Measurements from ENCODE around the gene MACROD2.

GRCh38 chr20:14264869-14265268, 269.6 kb downstream of the MACROD2 start:
- TF ChIP-seq YY1 (IDR thresholded peaks at IDR 0.05; ENCODE audit: extremely low read depth, insufficient replicate concordance, low read depth, low read length) (no peak), RAD21 (IDR thresholded peaks at IDR 0.05; ENCODE audit: low read depth) (0 out of 2 replicates have a peak, but pooled peaks have one; percentile 18), POLR2AphosphoS5 (IDR thresholded peaks at IDR 0.05; ENCODE audit: low read depth, low read length) (no peak), SIN3A (IDR thresholded peaks at IDR 0.05; ENCODE audit: low read depth) (no peak)
- TF ChIP-seq, protein P1, sequence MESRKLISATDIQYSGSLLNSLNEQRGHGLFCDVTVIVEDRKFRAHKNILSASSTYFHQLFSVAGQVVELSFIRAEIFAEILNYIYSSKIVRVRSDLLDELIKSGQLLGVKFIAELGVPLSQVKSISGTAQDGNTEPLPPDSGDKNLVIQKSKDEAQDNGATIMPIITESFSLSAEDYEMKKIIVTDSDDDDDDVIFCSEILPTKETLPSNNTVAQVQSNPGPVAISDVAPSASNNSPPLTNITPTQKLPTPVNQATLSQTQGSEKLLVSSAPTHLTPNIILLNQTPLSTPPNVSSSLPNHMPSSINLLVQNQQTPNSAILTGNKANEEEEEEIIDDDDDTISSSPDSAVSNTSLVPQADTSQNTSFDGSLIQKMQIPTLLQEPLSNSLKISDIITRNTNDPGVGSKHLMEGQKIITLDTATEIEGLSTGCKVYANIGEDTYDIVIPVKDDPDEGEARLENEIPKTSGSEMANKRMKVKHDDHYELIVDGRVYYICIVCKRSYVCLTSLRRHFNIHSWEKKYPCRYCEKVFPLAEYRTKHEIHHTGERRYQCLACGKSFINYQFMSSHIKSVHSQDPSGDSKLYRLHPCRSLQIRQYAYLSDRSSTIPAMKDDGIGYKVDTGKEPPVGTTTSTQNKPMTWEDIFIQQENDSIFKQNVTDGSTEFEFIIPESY (IDR thresholded peaks at IDR 0.05; ENCODE audit: extremely low read depth, insufficient replicate concordance, low read length): no peak
- TF ChIP-seq, protein P2, sequence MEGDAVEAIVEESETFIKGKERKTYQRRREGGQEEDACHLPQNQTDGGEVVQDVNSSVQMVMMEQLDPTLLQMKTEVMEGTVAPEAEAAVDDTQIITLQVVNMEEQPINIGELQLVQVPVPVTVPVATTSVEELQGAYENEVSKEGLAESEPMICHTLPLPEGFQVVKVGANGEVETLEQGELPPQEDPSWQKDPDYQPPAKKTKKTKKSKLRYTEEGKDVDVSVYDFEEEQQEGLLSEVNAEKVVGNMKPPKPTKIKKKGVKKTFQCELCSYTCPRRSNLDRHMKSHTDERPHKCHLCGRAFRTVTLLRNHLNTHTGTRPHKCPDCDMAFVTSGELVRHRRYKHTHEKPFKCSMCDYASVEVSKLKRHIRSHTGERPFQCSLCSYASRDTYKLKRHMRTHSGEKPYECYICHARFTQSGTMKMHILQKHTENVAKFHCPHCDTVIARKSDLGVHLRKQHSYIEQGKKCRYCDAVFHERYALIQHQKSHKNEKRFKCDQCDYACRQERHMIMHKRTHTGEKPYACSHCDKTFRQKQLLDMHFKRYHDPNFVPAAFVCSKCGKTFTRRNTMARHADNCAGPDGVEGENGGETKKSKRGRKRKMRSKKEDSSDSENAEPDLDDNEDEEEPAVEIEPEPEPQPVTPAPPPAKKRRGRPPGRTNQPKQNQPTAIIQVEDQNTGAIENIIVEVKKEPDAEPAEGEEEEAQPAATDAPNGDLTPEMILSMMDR (IDR thresholded peaks at IDR 0.05 in 2 of 3, conservative IDR thresholded peaks at IDR 0.05 in 1 of 3; ENCODE audit: borderline replicate concordance in 1 of 3, insufficient read depth in 1 of 3, low read depth in 2 of 3, low read length in 2 of 3): peak; percentile 10 to 40 (median 14); a peak in 2 of 6 replicates
- TF ChIP-seq, protein P3, sequence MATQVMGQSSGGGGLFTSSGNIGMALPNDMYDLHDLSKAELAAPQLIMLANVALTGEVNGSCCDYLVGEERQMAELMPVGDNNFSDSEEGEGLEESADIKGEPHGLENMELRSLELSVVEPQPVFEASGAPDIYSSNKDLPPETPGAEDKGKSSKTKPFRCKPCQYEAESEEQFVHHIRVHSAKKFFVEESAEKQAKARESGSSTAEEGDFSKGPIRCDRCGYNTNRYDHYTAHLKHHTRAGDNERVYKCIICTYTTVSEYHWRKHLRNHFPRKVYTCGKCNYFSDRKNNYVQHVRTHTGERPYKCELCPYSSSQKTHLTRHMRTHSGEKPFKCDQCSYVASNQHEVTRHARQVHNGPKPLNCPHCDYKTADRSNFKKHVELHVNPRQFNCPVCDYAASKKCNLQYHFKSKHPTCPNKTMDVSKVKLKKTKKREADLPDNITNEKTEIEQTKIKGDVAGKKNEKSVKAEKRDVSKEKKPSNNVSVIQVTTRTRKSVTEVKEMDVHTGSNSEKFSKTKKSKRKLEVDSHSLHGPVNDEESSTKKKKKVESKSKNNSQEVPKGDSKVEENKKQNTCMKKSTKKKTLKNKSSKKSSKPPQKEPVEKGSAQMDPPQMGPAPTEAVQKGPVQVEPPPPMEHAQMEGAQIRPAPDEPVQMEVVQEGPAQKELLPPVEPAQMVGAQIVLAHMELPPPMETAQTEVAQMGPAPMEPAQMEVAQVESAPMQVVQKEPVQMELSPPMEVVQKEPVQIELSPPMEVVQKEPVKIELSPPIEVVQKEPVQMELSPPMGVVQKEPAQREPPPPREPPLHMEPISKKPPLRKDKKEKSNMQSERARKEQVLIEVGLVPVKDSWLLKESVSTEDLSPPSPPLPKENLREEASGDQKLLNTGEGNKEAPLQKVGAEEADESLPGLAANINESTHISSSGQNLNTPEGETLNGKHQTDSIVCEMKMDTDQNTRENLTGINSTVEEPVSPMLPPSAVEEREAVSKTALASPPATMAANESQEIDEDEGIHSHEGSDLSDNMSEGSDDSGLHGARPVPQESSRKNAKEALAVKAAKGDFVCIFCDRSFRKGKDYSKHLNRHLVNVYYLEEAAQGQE (IDR thresholded peaks at IDR 0.05; ENCODE audit: low read depth): no peak

Measured in HCT116 (cell line).